NCI-H187 treated with DMSO at 0.1 percent for 48 hours (cell line): ENCODE results near the gene TAS1R1.
"Not testable (repeated sequence)": the region's sequence is repeated elsewhere in the genome, so short reads cannot be mapped to it uniquely, and the experiment has no call there.

Source experiments
- DNase-seq: peaks from one replicate; lab custom pipeline; 2025; lab: John Stamatoyannopoulos, UW

The TAS1R1 gene

GRCh38 chr1:6588893-6589520 lies 33.9 kb downstream of the TAS1R1 start:
- DNase-seq: no peak

GRCh38 chr1:6590046-6590445 lies 34.9 kb downstream of the TAS1R1 start:
- DNase-seq: no peak

GRCh38 chr1:6591222-6591621 lies 36.1 kb downstream of the TAS1R1 start:
- no peak for DNase-seq

DNA sequence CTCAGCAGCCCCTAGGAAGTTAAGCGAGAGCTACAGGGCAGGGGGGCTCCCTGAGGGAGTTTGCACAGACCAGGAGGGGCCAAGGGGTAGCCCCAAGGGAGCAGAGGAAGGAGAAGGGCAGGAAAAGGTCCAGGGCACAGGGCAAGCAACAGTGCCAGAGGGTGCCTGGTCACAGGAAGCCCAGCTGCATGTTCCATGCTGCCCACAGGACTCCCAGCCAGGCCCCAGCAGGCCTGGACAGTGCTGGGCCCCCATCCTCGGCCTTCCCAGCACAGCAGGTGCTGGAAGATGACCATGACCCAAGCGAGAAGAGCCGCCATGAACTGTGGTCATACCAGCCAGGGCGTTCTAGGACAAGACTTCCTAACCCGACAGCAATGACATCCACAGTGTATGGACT lies 36.5 kb downstream of the TAS1R1 start:
- no peak for DNase-seq

- DNase-seq: no peak
Measured at GRCh38 chr1:6592441-6592840, 37.3 kb downstream of the TAS1R1 start.

DNA sequence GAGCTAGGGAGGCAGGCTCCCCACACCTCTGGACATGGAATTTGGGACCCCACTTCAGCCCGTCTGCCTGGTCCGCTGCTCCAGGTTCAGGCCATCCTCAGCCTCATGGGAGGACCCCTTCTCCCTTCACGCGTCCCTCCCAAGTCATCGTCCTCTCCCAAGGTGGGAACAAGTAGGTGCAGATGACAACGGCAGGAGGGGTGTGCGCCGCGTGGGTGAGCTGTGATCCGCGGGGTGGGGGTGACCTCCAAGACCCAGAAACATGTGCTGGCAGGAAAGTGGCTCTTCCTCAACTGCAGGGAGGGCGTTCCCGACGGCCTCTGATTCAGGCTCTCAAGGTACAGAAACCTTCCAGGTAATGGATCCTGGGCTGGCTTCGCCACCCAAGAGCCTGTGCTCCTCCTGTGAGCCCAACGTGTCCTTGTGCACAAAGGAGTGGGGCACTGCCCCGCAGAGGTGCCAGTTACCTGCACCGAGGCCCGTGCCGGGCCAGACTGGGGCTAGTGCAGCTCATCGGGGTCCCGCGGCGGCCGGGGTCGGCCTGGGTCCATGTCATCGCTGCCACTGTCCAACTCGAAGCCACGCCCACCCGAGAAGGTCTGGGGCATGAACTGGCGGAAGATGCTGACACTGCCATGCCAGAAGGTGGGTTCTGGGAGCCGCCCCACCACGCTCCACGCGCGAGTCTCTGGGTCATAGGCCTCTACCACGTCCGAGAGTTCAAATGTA lies 37.9 kb downstream of the TAS1R1 start:
- no peak for DNase-seq

DNA sequence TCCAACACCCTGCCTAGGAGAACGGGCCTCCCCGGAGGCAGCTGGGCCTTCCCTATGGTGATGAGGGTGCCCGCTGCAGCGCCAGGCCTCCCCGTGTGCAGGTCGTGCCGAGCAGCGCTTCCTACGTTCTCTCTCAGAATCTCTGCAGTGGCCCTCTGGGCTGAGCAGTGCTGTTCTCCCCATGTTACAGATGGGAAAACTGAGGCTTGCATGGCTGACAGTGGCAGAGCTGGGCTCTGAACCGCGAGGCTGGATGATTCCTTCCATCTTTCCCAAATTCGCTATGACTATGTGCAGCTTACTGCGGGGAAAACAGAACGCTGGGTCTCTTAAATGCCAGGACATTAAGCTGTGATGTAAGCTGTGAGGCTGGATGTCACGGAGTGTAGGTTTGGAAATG lies 38.7 kb downstream of the TAS1R1 start:
- DNase-seq: no peak

DNA sequence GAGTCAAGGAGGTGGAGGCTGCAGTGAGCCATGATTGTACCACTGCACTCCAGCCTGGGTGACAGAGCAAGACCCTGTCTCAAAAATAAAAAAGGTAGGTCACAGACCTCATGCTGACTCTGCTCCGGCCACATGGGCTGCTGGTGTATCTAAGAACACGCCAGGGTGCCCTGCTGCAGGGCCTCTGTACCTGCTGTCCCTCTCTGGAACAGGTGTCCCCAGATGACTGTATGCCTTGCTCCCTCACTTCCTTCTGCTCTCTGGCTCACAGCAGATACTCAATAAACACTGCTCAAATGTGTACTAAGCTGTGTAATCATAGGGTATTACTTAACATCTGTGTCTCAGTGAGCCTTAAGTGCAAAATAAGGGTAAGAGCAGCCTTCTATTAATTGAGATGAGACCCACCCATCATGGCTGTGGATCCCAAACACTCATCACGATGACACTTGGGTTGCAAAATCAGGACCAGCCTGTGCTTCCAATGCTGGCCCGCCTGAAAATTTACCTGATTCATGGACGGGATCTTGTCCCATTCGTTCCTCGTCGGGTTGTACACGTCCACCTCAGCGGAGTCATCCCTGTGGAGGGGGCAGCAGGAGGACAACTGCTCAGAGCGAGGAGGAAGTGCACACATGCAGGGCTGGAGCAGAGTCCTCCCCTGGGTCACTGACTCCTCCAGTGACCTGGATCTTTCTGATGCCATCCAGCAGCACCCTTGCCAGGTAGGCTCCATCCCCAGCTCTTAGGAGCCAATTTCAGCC lies 40.1 kb downstream of the TAS1R1 start:
- no peak for DNase-seq

DNA sequence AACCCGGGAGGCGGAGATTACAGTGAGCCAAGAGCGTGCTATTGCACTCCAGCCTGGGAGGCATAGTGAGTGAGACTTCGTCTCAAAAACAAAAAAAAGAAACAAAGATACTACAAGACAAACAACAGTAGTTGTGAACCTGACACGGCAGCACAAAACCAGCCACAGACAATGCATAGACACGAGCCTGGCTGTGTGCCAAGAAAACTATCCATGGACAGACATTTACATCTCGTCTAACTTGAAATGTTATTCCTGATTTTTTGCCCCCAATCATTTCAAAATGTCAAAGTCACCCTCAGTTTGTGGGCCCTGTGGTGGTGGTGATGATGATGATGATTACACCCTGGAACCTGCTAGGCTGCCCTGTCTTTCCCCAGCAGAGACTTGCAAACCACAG lies 41.2 kb downstream of the TAS1R1 start:
- no peak for DNase-seq

DNA sequence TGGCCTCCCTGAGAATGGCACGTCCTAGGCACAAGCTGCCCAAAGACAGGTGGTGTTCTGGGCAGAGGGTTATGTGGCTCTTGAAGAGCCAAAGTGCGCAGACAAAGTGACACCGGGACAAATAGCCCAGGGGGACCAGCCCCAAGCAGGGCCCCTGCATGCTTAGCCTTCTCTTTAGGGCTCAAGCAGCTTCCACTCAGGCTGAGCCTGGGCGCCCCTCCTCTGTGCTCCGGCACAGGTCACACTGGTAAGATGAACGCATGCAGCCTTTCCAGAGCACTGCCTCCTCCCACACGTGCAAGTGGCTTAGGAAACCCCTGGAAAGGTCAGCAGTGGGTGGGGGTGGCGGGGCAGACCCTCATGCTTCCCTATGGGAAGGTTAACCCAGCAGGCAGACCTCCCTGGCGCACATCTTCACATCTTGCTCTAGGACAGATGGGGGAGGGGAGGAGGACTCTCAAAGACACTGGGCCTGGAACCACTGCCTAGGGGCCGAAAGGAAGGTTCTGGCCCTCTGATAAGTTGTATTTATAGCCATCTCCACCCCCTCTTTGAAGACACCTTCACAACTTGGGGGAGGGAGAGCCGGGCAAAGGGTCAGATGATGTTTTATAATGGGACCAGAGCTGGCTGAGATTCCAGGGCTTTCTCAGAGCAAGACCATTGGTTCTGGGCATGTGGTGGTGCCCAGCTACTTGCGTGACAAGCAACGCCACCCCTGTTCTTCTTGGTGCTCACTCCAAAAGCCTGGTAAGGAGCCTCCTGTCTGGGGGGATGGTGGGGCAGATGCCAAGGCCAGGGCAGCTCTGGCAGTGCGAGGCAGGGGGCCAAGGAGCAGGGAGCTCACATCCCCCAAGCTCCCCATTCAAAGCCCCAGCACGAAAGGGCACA lies 42.0 kb downstream of the TAS1R1 start:
- DNase-seq: no peak

- no peak for DNase-seq
Measured at GRCh38 chr1:6597777-6598131, 42.6 kb downstream of the TAS1R1 start.

DNA sequence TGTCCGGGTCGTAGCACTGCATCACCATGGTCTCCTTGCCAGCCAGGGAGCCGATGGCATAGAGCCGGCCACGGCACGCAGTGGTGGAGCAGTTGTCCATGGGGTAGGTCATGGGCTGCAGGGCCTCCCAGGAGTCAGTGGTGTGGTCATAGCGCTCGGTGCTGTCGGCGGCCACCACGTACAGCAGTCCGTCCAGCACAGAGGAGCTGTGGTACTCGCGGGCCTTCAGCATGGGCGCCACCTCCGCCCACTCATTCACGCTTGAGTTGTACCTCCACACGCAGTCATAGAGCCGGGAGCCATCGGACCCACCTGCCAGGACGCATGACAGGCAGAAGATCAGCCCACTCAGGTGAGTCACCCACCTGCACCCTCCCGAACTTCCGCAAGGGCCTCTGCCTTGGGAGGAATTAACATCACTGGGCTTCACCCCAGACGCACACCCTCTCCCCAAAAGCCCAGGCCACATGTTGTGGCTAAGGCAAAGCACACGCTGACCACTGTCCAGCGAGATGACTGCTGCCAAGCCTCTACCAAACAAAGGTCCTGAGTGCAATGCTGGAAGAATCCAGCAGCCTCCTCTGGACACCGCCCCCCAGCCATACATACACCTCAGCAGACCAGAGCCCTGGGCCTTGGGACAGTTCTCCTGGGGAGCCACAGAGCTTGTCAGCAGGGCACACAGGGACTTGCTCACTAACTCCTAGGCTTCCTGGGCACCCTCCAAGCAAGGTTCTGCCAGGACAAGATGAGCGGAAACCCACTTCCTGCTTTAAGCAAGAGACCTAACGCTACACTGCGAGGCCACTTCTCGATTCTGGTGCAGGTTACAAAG lies 44.3 kb downstream of the TAS1R1 start:
- DNase-seq: no peak

GRCh38 chr1:6599991-6600390 lies 44.9 kb downstream of the TAS1R1 start:
- not testable (repeated sequence) for DNase-seq

- DNase-seq: no peak
Measured at GRCh38 chr1:6600410-6601048, 45.4 kb downstream of the TAS1R1 start.

DNA sequence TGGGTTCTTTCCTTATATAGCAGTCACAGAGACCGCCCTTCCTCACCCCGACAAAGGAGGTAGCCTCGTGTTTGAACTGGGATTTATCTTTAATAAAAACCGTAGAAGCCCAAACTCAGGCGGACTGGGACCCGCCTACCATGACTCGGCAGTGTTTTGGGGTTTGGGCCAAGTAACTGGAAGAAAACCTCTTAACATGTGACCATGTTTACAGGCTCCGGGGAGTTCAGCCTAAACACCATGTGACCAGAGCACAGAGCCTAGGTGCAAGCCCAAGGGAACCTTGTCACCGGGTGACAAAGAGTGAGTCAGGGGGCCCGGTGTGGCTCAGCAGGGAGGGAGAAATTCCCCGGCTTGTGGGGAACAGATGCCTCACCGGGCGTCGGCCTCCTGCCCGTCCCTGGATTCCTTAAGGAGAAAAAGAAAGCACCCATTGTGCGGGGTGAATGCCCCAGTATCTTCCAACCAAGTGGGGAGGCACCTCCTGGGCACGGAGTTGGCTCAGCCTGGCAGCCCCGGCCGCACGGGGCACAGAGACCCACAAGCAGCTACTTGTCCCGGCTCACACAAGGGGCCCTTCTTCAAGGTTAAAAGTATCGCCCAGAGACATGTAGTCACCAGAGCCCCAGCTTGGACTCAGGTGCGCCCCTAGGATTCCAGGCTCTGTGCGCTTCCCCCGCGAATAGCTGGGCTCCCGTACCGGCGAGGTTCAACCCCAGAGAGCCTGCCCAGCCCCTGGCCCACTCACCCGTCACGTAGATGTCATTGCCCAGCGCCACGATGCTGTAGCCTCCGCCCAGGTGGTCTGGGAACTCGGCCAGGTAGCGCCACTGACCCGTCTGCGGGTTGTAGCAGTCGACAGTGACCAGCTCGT lies 46.2 kb downstream of the TAS1R1 start:
- DNase-seq: no peak

- DNase-seq: no peak
Measured at GRCh38 chr1:6601923-6602668, 47.0 kb downstream of the TAS1R1 start.

- DNase-seq: no peak
Measured at GRCh38 chr1:6602669-6603237, 47.6 kb downstream of the TAS1R1 start, which contains the start of gene KLHL21. KLHL21 (minus strand) TSS chr1:6602869; CDS start chr1:6602817, 52 bp downstream.

DNA sequence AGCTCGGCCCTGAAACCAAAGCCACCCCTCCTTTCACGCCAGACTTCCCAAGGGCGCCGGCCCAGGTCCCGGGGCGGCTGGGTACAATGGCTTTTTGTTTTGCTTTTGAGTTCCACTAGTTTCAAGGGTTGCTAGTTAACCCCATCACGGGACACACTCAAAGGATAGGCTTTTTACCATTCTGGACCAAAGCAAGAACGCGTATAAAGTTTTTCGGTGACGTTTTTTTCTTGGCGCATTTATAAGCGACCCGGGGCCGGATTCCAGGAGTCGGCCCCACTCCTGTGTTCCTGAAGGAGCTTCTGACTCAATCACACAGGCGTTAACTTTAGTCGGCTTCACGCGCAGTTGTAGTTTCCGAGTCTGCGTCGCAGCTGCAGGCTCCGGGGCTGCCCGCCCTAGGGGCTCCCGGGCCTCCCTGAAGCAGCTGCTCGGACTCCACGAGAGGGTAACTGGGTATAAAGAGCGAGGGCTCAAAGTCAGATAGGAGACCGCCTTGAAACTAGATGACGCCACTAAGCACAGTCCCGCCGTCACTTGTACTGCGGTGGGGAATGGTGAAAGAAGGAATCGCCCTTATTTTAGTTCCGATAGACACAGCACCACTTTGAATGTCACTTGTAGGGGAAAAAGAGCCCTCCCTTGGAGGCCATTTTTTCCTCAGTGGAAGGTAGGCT lies 48.3 kb downstream of the TAS1R1 start:
- no peak for DNase-seq
